ENCODE data around the gene BMP5.

BMP5 gene

GRCh38 chr6:55827818-55828522, 47.4 kb downstream of the BMP5 start:
- H3K4me3 ChIP-seq (ENCODE audit: low read length) = no peak overlapping the region
- H3K36me3 ChIP-seq (ENCODE audit: control insufficient read depth, low read depth, low read length) = no peaks in the 10 kb centered on the region
- no peaks in the 10 kb centered on the region for H3K9me3 ChIP-seq (ENCODE audit: control insufficient read depth, low read depth, low read length)
- H3K9ac ChIP-seq (ENCODE audit: low read length) = no peak overlapping the region
- no peak overlapping the region for H3K27ac ChIP-seq (ENCODE audit: low read length)
- H3K27me3 ChIP-seq (ENCODE audit: control insufficient read depth, insufficient read depth, low read length) = no peaks in the 10 kb centered on the region
- peaks cover 2% of the 10 kb centered on the region for H3K4me1 ChIP-seq (ENCODE audit: control insufficient read depth, low read depth, low read length)

GRCh38 chr6:55826941-55827340, 48.4 kb downstream of the BMP5 start:
- Histone ChIP-seq H3K27me3 (ENCODE audit: control insufficient read depth, insufficient read depth, low read length) (no peaks in the 10 kb centered on the region), H3K4me3 (ENCODE audit: low read length) (no peak overlapping the region), H3K9ac (ENCODE audit: low read length) (no peak overlapping the region), H3K36me3 (ENCODE audit: control insufficient read depth, low read depth, low read length) (no peaks in the 10 kb centered on the region), H3K4me1 (ENCODE audit: control insufficient read depth, low read depth, low read length) (peaks cover 2% of the 10 kb centered on the region), H3K9me3 (ENCODE audit: control insufficient read depth, low read depth, low read length) (no peaks in the 10 kb centered on the region), H3K27ac (ENCODE audit: low read length) (no peak overlapping the region)

DNA sequence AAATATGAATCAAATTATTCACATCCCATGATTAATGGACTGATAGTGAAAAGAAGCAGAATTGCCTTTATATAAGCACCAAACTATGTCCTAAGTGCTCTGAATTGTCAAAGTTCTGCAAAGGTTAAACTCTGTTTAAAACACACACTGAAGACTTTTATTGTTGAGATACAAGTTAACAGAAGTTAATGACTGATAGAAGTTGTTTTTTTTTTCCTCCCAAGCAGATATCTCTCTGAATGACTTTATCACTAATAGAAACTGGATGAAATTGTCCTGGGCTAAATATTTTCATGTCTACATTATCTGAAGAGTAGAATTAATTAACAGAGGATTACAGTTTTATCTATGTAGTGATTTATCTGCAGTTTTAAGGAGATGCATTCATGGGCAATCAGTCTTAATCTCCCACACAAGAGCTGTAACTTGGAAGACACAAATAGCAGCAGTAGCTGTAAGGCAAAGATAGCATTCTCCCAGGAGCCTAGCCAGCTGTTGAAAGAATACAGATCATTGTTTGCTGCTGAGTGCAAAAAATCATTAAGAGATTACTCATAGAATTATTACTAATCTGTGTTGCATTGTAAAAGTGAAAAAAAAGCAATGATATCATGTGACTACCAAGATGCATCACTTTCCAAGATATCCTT, 49.9 kb downstream of the BMP5 start:
- Histone ChIP-seq H3K9me3 (ENCODE audit: control insufficient read depth, low read depth, low read length) (no peaks in the 10 kb centered on the region), H3K4me3 (ENCODE audit: low read length) (no peak overlapping the region), H3K27ac (ENCODE audit: low read length) (no peak overlapping the region), H3K36me3 (ENCODE audit: control insufficient read depth, low read depth, low read length) (no peaks in the 10 kb centered on the region), H3K27me3 (ENCODE audit: control insufficient read depth, insufficient read depth, low read length) (no peaks in the 10 kb centered on the region), H3K4me1 (ENCODE audit: control insufficient read depth, low read depth, low read length) (peaks cover 2% of the 10 kb centered on the region), H3K9ac (ENCODE audit: low read length) (no peak overlapping the region)

DNA sequence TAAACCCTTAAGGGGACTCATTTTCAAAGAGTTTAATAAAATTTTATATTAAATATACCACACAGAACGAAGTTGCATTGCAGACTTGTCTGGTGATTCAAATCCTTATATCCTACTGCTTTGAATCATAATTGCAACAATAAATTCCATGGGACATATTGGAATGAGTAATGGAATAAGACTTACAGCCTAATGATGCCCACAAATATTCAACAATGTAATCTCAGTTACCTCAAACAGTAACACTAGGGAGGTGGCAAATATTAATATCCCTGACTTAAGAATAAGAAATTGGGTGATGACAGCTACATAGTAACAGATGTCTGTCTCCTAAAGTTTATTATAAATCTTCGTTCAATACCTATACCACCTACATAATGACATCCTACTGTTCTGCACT, 52.6 kb downstream of the BMP5 start:
- H3K4me3 ChIP-seq (ENCODE audit: low read length) = no peak overlapping the region
- no peaks in the 10 kb centered on the region for H3K36me3 ChIP-seq (ENCODE audit: control insufficient read depth, low read depth, low read length)
- H3K27me3 ChIP-seq (ENCODE audit: control insufficient read depth, insufficient read depth, low read length) = no peaks in the 10 kb centered on the region
- H3K4me1 ChIP-seq (ENCODE audit: control insufficient read depth, low read depth, low read length) = no peaks in the 10 kb centered on the region
- no peak overlapping the region for H3K27ac ChIP-seq (ENCODE audit: low read length)
- H3K9me3 ChIP-seq (ENCODE audit: control insufficient read depth, low read depth, low read length) = no peaks in the 10 kb centered on the region
- no peak overlapping the region for H3K9ac ChIP-seq (ENCODE audit: low read length)

GRCh38 chr6:55822005-55822404, 53.4 kb downstream of the BMP5 start:
- no peaks in the 10 kb centered on the region for H3K4me1 ChIP-seq (ENCODE audit: control insufficient read depth, low read depth, low read length)

GRCh38 chr6:55820696-55821095, 54.7 kb downstream of the BMP5 start:
- Histone ChIP-seq H3K9ac (ENCODE audit: low read length) (no peak overlapping the region), H3K36me3 (ENCODE audit: control insufficient read depth, low read depth, low read length) (no peaks in the 10 kb centered on the region), H3K4me3 (ENCODE audit: low read length) (no peak overlapping the region), H3K27me3 (ENCODE audit: control insufficient read depth, insufficient read depth, low read length) (no peaks in the 10 kb centered on the region), H3K4me1 (ENCODE audit: control insufficient read depth, low read depth, low read length) (no peaks in the 10 kb centered on the region), H3K27ac (ENCODE audit: low read length) (no peak overlapping the region), H3K9me3 (ENCODE audit: control insufficient read depth, low read depth, low read length) (no peaks in the 10 kb centered on the region)

More at GRCh38 chr6:55822005-55822404, 53.4 kb downstream of the BMP5 start:
- no peak overlapping the region for H3K9ac ChIP-seq (ENCODE audit: low read length)
- H3K9me3 ChIP-seq (ENCODE audit: control insufficient read depth, low read depth, low read length) = no peaks in the 10 kb centered on the region
- H3K27ac ChIP-seq (ENCODE audit: low read length) = no peak overlapping the region
- no peaks in the 10 kb centered on the region for H3K36me3 ChIP-seq (ENCODE audit: control insufficient read depth, low read depth, low read length)
- H3K27me3 ChIP-seq (ENCODE audit: control insufficient read depth, insufficient read depth, low read length) = no peaks in the 10 kb centered on the region
- no peak overlapping the region for H3K4me3 ChIP-seq (ENCODE audit: low read length)

- no peak overlapping the region for H3K4me3 ChIP-seq (ENCODE audit: low read length)
- no peak overlapping the region for H3K27ac ChIP-seq (ENCODE audit: low read length)
- no peak overlapping the region for H3K9ac ChIP-seq (ENCODE audit: low read length)
- no peaks in the 10 kb centered on the region for H3K4me1 ChIP-seq (ENCODE audit: control insufficient read depth, low read depth, low read length)
- no peaks in the 10 kb centered on the region for H3K27me3 ChIP-seq (ENCODE audit: control insufficient read depth, insufficient read depth, low read length)
- no peaks in the 10 kb centered on the region for H3K9me3 ChIP-seq (ENCODE audit: control insufficient read depth, low read depth, low read length)
- no peaks in the 10 kb centered on the region for H3K36me3 ChIP-seq (ENCODE audit: control insufficient read depth, low read depth, low read length)
Observed at GRCh38 chr6:55819811-55820210, 55.6 kb downstream of the BMP5 start.

DNA sequence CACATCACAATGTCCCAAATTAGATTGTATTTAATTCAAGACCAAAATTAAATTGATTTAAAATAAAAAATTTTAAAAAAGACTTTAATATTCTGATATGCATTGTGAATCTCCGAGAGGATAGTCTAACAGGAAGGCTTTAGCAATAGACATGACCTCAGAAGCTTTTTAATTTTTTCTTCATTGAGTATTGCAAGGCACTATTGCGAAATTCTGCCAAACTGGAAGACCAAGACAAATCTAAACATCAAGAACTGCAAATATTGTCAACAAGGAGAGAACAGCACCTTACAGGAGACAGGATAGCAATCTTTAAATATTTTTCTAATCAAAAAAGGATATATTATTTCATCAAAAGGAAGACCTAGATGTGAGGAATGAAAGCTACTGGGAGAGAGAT, 56.9 kb downstream of the BMP5 start:
- Histone ChIP-seq H3K36me3 (ENCODE audit: control insufficient read depth, low read depth, low read length) (no peaks in the 10 kb centered on the region), H3K9me3 (ENCODE audit: control insufficient read depth, low read depth, low read length) (no peaks in the 10 kb centered on the region), H3K9ac (ENCODE audit: low read length) (no peak overlapping the region)

GRCh38 chr6:55812509-55812908, 62.9 kb downstream of the BMP5 start:
- no peak overlapping the region for H3K9ac ChIP-seq (ENCODE audit: low read length)
- H3K9me3 ChIP-seq (ENCODE audit: control insufficient read depth, low read depth, low read length) = no peaks in the 10 kb centered on the region
- H3K4me1 ChIP-seq (ENCODE audit: control insufficient read depth, low read depth, low read length) = no peaks in the 10 kb centered on the region
- no peaks in the 10 kb centered on the region for H3K36me3 ChIP-seq (ENCODE audit: control insufficient read depth, low read depth, low read length)
- H3K27me3 ChIP-seq (ENCODE audit: control insufficient read depth, insufficient read depth, low read length) = no peaks in the 10 kb centered on the region
- H3K4me3 ChIP-seq (ENCODE audit: low read length) = no peak overlapping the region
- H3K27ac ChIP-seq (ENCODE audit: low read length) = no peak overlapping the region

More for the DNA sequence above, 56.9 kb downstream of the BMP5 start:
- Histone ChIP-seq H3K4me1 (ENCODE audit: control insufficient read depth, low read depth, low read length) (no peaks in the 10 kb centered on the region), H3K4me3 (ENCODE audit: low read length) (no peak overlapping the region), H3K27ac (ENCODE audit: low read length) (no peak overlapping the region), H3K27me3 (ENCODE audit: control insufficient read depth, insufficient read depth, low read length) (no peaks in the 10 kb centered on the region)

- no peaks in the 10 kb centered on the region for H3K9me3 ChIP-seq (ENCODE audit: control insufficient read depth, low read depth, low read length)
- no peak overlapping the region for H3K4me3 ChIP-seq (ENCODE audit: low read length)
- H3K36me3 ChIP-seq (ENCODE audit: control insufficient read depth, low read depth, low read length) = no peaks in the 10 kb centered on the region
- H3K27me3 ChIP-seq (ENCODE audit: control insufficient read depth, insufficient read depth, low read length) = no peaks in the 10 kb centered on the region
- H3K9ac ChIP-seq (ENCODE audit: low read length) = no peak overlapping the region
- no peak overlapping the region for H3K27ac ChIP-seq (ENCODE audit: low read length)
- H3K4me1 ChIP-seq (ENCODE audit: control insufficient read depth, low read depth, low read length) = no peaks in the 10 kb centered on the region
Observed at GRCh38 chr6:55811074-55811473, 64.3 kb downstream of the BMP5 start.

DNA sequence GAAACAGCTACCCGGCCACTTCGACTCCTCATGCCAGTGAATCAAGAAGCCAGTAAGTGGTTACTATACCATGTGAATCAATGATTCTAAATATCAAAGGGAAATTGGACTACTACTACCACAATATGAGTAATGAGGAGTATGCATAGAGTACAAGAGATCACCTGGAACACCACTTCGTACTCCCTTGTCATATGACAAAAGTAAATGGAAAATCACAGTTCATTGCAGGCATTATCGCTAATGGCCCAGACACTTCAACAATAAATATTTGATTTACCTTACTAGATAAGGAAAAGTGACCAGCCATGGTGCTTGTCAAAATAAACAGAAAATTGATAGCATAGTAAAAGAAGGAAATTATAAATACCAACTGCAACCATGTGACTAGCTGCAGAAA, 73.1 kb downstream of the BMP5 start:
- no peaks in the 10 kb centered on the region for H3K27me3 ChIP-seq (ENCODE audit: control insufficient read depth, insufficient read depth, low read length)
- no peaks in the 10 kb centered on the region for H3K4me1 ChIP-seq (ENCODE audit: control insufficient read depth, low read depth, low read length)
- no peaks in the 10 kb centered on the region for H3K9me3 ChIP-seq (ENCODE audit: control insufficient read depth, low read depth, low read length)
- no peaks in the 10 kb centered on the region for H3K36me3 ChIP-seq (ENCODE audit: control insufficient read depth, low read depth, low read length)
- H3K9ac ChIP-seq (ENCODE audit: low read length) = no peak overlapping the region
- H3K27ac ChIP-seq (ENCODE audit: low read length) = no peak overlapping the region
- no peak overlapping the region for H3K4me3 ChIP-seq (ENCODE audit: low read length)

DNA sequence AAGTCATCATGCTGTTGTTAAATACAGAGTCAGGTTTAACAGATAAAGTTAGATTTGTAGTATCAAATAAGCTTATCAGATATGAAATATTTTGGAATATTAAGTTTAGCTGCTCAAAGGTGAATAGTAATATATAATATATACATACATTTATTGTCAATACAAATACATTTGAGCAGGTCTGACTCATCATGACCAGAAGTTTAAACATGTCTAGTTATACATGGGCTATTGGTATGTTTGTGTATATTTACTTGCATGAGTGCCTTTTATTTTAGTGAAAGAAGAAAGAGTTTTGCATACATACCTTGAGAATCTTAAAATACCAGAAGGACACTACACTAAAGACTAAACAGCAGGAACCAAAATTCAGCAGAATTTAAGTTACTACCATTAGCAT, 76.8 kb downstream of the BMP5 start:
- Histone ChIP-seq H3K27ac (ENCODE audit: low read length) (no peak overlapping the region), H3K9ac (ENCODE audit: low read length) (no peak overlapping the region), H3K4me3 (ENCODE audit: low read length) (no peak overlapping the region), H3K36me3 (ENCODE audit: control insufficient read depth, low read depth, low read length) (no peaks in the 10 kb centered on the region), H3K9me3 (ENCODE audit: control insufficient read depth, low read depth, low read length) (no peaks in the 10 kb centered on the region), H3K4me1 (ENCODE audit: control insufficient read depth, low read depth, low read length) (no peaks in the 10 kb centered on the region), H3K27me3 (ENCODE audit: control insufficient read depth, insufficient read depth, low read length) (no peaks in the 10 kb centered on the region)
